ENCODE results near the gene ARHGEF2.
"Not testable (repeated sequence)": the region's sequence is repeated elsewhere in the genome, so short reads cannot be mapped to it uniquely, and the experiment has no call there.

ARHGEF2 gene

DNA sequence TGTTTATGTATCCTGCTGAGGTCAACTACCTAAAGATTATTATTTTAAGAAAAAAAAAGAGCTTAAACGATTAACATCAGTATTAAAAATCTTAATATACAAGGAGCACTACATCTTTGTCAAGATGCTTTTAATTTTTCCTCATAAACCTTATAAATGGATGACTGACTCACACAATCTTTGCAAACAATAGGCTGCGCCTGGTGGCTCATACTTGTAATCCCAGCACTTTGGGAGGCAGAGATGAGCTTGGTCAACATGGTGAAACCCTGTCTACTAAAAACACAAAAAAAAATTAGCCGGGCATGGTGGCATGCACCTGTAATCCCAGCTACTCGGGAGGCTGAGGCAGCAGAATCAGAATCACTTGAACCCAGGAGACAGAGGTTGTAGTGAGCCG is 45.9 kb downstream of the ARHGEF2 start:
- peaks cover 13% of the 10 kb centered on the region for H3K79me2 ChIP-seq (ENCODE audit: control insufficient read depth, insufficient read depth, low read length, poor library complexity)
- H2AK5ac ChIP-seq (ENCODE audit: low read length), result no peak overlapping the region
- no peak overlapping the region for H3K23ac ChIP-seq (ENCODE audit: low read length)
- no peak overlapping the region for H2BK120ac ChIP-seq (ENCODE audit: insufficient read depth, low read length, poor library complexity)
- no peak overlapping the region for H4K8ac ChIP-seq (ENCODE audit: low read depth, low read length)
- no peaks in the 10 kb centered on the region for H3K27me3 ChIP-seq (ENCODE audit: insufficient read depth, low read length)
- no peak overlapping the region for H4K12ac ChIP-seq (ENCODE audit: low read depth, low read length)
- H3K18ac ChIP-seq (ENCODE audit: low read length), result no peak overlapping the region
- H4K91ac ChIP-seq (ENCODE audit: low read depth, low read length), result no peak overlapping the region
- peaks cover 7 to 8% of the 10 kb centered on the region in 2 experiments for H3K4me1 ChIP-seq (ENCODE audit: control insufficient read depth in 1 of 2, insufficient read depth in 2 of 2, low read length in 2 of 2)
- H3K14ac ChIP-seq (ENCODE audit: low read length), result no peak overlapping the region
- H3K4me2 ChIP-seq (ENCODE audit: low read length), result peak overlapping the region; percentile 6
- no peak for DNase-seq
- H3K36me3 ChIP-seq (ENCODE audit: control insufficient read depth in 1 of 2, insufficient read depth in 2 of 2, low read length in 2 of 2), result peaks cover 29 to 37% of the 10 kb centered on the region in 2 experiments
- no peak overlapping the region for H3K9ac ChIP-seq (ENCODE audit: low read length)
- H3K79me1 ChIP-seq (ENCODE audit: low read length), result peaks cover 6% of the 10 kb centered on the region
- no peak overlapping the region for H2BK5ac ChIP-seq (ENCODE audit: low read depth, low read length, poor library complexity)
- no peak overlapping the region for H2AFZ ChIP-seq (ENCODE audit: insufficient read depth, low read length, poor library complexity)
- H3K4me3 ChIP-seq (ENCODE audit: low read depth, low read length), result no peak overlapping the region
- no CpG with 5 or more reads among the region's 5 CpGs for WGBS (ENCODE audit: extremely low coverage, insufficient coverage, insufficient read length)
- H3K9me3 ChIP-seq (ENCODE audit: insufficient read depth, low read depth, low read length), result no peaks in the 10 kb centered on the region
- peak overlapping the region; percentile 50 for H3K4ac ChIP-seq (ENCODE audit: low read depth, low read length)
- H2BK12ac ChIP-seq (ENCODE audit: low read length), result no peak overlapping the region
- H3K27ac ChIP-seq (ENCODE audit: low read depth, low read length), result no peak overlapping the region

- Histone ChIP-seq H3K18ac (ENCODE audit: low read length) (no peak overlapping the region), H2BK12ac (ENCODE audit: low read length) (no peak overlapping the region), H2AK5ac (ENCODE audit: low read length) (no peak overlapping the region), H3K79me2 (ENCODE audit: control insufficient read depth, insufficient read depth, low read length, poor library complexity) (peaks cover 13% of the 10 kb centered on the region), H3K9me3 (ENCODE audit: insufficient read depth, low read depth, low read length) (no peaks in the 10 kb centered on the region), H3K36me3 (ENCODE audit: control insufficient read depth in 1 of 2, insufficient read depth in 2 of 2, low read length in 2 of 2) (peaks cover 31 to 40% of the 10 kb centered on the region in 2 experiments), H3K9ac (ENCODE audit: low read length) (no peak overlapping the region), H3K4me1 (ENCODE audit: control insufficient read depth in 1 of 2, insufficient read depth in 2 of 2, low read length in 2 of 2) (peaks cover 7 to 8% of the 10 kb centered on the region in 2 experiments), H3K4me3 (ENCODE audit: low read depth, low read length) (no peak overlapping the region), H3K23ac (ENCODE audit: low read length) (no peak overlapping the region), H3K27ac (ENCODE audit: low read depth, low read length) (no peak overlapping the region), H3K4ac (ENCODE audit: low read depth, low read length) (peak overlapping the region; percentile 43), H3K79me1 (ENCODE audit: low read length) (peaks cover 6% of the 10 kb centered on the region), H4K12ac (ENCODE audit: low read depth, low read length) (no peak overlapping the region), H4K91ac (ENCODE audit: low read depth, low read length) (no peak overlapping the region), H2AFZ (ENCODE audit: insufficient read depth, low read length, poor library complexity) (no peak overlapping the region), H3K27me3 (ENCODE audit: insufficient read depth, low read length) (no peaks in the 10 kb centered on the region), H2BK5ac (ENCODE audit: low read depth, low read length, poor library complexity) (no peak overlapping the region), H3K14ac (ENCODE audit: low read length) (no peak overlapping the region), H2BK120ac (ENCODE audit: insufficient read depth, low read length, poor library complexity) (no peak overlapping the region), H3K4me2 (ENCODE audit: low read length) (no peak overlapping the region), H4K8ac (ENCODE audit: low read depth, low read length) (no peak overlapping the region)
- WGBS (ENCODE audit: extremely low coverage, insufficient coverage, insufficient read length), result no CpG with 5 or more reads among the region's 1 CpG
- DNase-seq, result peak; percentile 73 to 77
Measured at GRCh38 chr1:155932081-155932480, 46.3 kb downstream of the ARHGEF2 start.

DNA sequence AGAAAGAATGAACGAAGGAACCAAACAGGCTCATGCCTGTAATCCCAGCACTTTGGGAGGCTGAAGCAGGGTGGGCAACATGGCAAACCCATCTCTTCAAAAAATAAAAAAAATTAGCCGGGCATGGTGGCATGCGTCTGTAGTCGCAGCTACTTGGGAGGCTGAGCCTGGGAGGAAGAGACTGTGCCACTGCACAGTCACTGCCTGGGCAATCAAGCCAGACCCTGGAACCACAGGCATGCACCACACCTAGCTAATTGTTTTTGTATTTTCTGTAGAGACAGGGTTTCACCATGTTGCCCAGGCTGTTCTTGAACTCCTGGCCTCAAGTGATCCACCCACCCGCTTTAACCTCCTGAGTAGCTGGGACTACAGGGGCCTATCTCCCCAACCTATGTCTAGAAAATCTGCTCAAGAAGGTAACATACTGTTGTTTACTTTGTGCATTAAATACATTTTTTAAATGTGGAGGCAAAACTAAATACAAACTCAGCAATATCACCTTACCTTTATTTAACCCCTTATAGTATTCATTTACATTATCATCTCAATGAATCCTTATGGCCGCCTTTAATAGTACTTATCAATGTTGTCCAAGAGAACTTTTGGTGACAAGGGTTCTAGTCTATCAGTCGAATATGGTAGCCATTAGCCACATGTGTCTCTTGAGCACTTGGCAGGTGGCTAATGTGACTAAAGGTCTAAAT is 46.9 kb downstream of the ARHGEF2 start:
- Histone ChIP-seq H3K14ac (ENCODE audit: low read length) (no peak overlapping the region), H2AFZ (ENCODE audit: insufficient read depth, low read length, poor library complexity) (no peak overlapping the region), H2BK120ac (ENCODE audit: insufficient read depth, low read length, poor library complexity) (no peak overlapping the region), H3K9me3 (ENCODE audit: insufficient read depth, low read depth, low read length) (no peaks in the 10 kb centered on the region), H2BK5ac (ENCODE audit: low read depth, low read length, poor library complexity) (no peak overlapping the region), H3K9ac (ENCODE audit: low read length) (no peak overlapping the region), H3K18ac (ENCODE audit: low read length) (no peak overlapping the region), H3K36me3 (ENCODE audit: control insufficient read depth in 1 of 2, insufficient read depth in 2 of 2, low read length in 2 of 2) (peaks cover 33 to 45% of the 10 kb centered on the region in 2 experiments), H3K4ac (ENCODE audit: low read depth, low read length) (peak overlapping the region; percentile 43), H4K91ac (ENCODE audit: low read depth, low read length) (no peak overlapping the region), H3K79me1 (ENCODE audit: low read length) (peaks cover 6% of the 10 kb centered on the region), H3K27ac (ENCODE audit: low read depth, low read length) (no peak overlapping the region), H3K4me2 (ENCODE audit: low read length) (no peak overlapping the region), H4K8ac (ENCODE audit: low read depth, low read length) (no peak overlapping the region), H3K27me3 (ENCODE audit: insufficient read depth, low read length) (no peaks in the 10 kb centered on the region), H3K4me1 (ENCODE audit: control insufficient read depth in 1 of 2, insufficient read depth in 2 of 2, low read length in 2 of 2) (peaks cover 7 to 8% of the 10 kb centered on the region in 2 experiments), H3K23ac (ENCODE audit: low read length) (no peak overlapping the region), H2BK12ac (ENCODE audit: low read length) (no peak overlapping the region), H2AK5ac (ENCODE audit: low read length) (no peak overlapping the region), H4K12ac (ENCODE audit: low read depth, low read length) (no peak overlapping the region), H3K4me3 (ENCODE audit: low read depth, low read length) (no peak overlapping the region), H3K79me2 (ENCODE audit: control insufficient read depth, insufficient read depth, low read length, poor library complexity) (peaks cover 13% of the 10 kb centered on the region)
- no peak for DNase-seq
- WGBS (ENCODE audit: extremely low coverage, insufficient coverage, insufficient read length), result no CpG with 5 or more reads among the region's 7 CpGs

GRCh38 chr1:155930725-155931124 is 47.6 kb downstream of the ARHGEF2 start:
- H3K18ac ChIP-seq (ENCODE audit: low read length); H3K9me3 ChIP-seq (ENCODE audit: insufficient read depth, low read depth, low read length); DNase-seq; H3K4me3 ChIP-seq (ENCODE audit: low read depth, low read length); H2AFZ ChIP-seq (ENCODE audit: insufficient read depth, low read length, poor library complexity); H3K4me2 ChIP-seq (ENCODE audit: low read length); H3K14ac ChIP-seq (ENCODE audit: low read length); H3K9ac ChIP-seq (ENCODE audit: low read length); H2BK12ac ChIP-seq (ENCODE audit: low read length); H2AK5ac ChIP-seq (ENCODE audit: low read length); H4K8ac ChIP-seq (ENCODE audit: low read depth, low read length); H3K79me1 ChIP-seq (ENCODE audit: low read length); H2BK5ac ChIP-seq (ENCODE audit: low read depth, low read length, poor library complexity); H3K27ac ChIP-seq (ENCODE audit: low read depth, low read length); H2BK120ac ChIP-seq (ENCODE audit: insufficient read depth, low read length, poor library complexity); H4K12ac ChIP-seq (ENCODE audit: low read depth, low read length); H3K27me3 ChIP-seq (ENCODE audit: insufficient read depth, low read length); H4K91ac ChIP-seq (ENCODE audit: low read depth, low read length); H3K23ac ChIP-seq (ENCODE audit: low read length); H3K4me1 ChIP-seq (ENCODE audit: control insufficient read depth in 1 of 2, insufficient read depth in 2 of 2, low read length in 2 of 2); H3K4ac ChIP-seq (ENCODE audit: low read depth, low read length): not testable (repeated sequence)
- H3K36me3 ChIP-seq (ENCODE audit: control insufficient read depth in 1 of 2, insufficient read depth in 2 of 2, low read length in 2 of 2), result peaks cover 37 to 51% of the 10 kb centered on the region in 2 experiments
- H3K79me2 ChIP-seq (ENCODE audit: control insufficient read depth, insufficient read depth, low read length, poor library complexity), result peaks cover 13% of the 10 kb centered on the region
- no CpG with 5 or more reads among the region's 10 CpGs for WGBS (ENCODE audit: extremely low coverage, insufficient coverage, insufficient read length)

Measured in trophoblast cell (in vitro differentiated cells and primary cell).